Activated CD8-positive, alpha-beta memory T cell treated with anti-CD3 and anti-CD28 coated beads, Interleukin-2, amount 50 U/mL, for 1 hour (primary cell): ENCODE results near the gene COQ9.
A peak's percentile ranks its signal among the peaks of the same experiment; 100 is the strongest.
"Not testable (repeated sequence)": the region's sequence is repeated elsewhere in the genome, so short reads cannot be mapped to it uniquely, and the experiment has no call there.

Source experiments
- DNase-seq: peaks from one replicate; pipeline ENCODE4 v3.0.0-alpha.2; 2020; ENCODE audit errors: extremely low read depth

Gene COQ9

GRCh38 chr16:57427307-57427706 is 20.0 kb upstream of the COQ9 start:
- DNase-seq: no peak

- DNase-seq: no peak
Observed at GRCh38 chr16:57427824-57428223, 19.5 kb upstream of the COQ9 start.

- DNase-seq: no peak
Observed at GRCh38 chr16:57430955-57431354, 16.3 kb upstream of the COQ9 start.

- no peak for DNase-seq
Observed at GRCh38 chr16:57432505-57432904, 14.8 kb upstream of the COQ9 start.

GRCh38 chr16:57432989-57433388 is 14.3 kb upstream of the COQ9 start:
- DNase-seq: no peak

GRCh38 chr16:57434003-57434402 is 13.3 kb upstream of the COQ9 start:
- DNase-seq: no peak

GRCh38 chr16:57435838-57436237 is 11.4 kb upstream of the COQ9 start:
- DNase-seq: no peak

- DNase-seq: not testable (repeated sequence)
Observed at GRCh38 chr16:57439947-57440346, 7.3 kb upstream of the COQ9 start.

GRCh38 chr16:57440551-57440950 is 6.7 kb upstream of the COQ9 start:
- DNase-seq: not testable (repeated sequence)

GRCh38 chr16:57444711-57445110 is 2.6 kb upstream of the COQ9 start:
- DNase-seq: no peak

- DNase-seq: no peak
Observed at GRCh38 chr16:57445510-57445909, 1.8 kb upstream of the COQ9 start.

GRCh38 chr16:57446531-57447185 is 621 bp upstream of the COQ9 start:
- no peak for DNase-seq

GRCh38 chr16:57452021-57452420 is 4.7 kb downstream of the COQ9 start:
- DNase-seq: no peak

GRCh38 chr16:57462209-57462977 is 15.1 kb downstream of the COQ9 start, which contains the start of gene POLR2C:
TSS of gene POLR2C (plus strand) at chr16:57462679. CDS start at chr16:57462725, 46 bp downstream.
- peak; percentile 69 for DNase-seq

GRCh38 chr16:57462978-57463362 is 15.7 kb downstream of the COQ9 start:
- no peak for DNase-seq

- no peak for DNase-seq
Observed at GRCh38 chr16:57464523-57464922, 17.2 kb downstream of the COQ9 start.

GRCh38 chr16:57468346-57468745 is 21.1 kb downstream of the COQ9 start:
- no peak for DNase-seq

GRCh38 chr16:57469046-57469445 is 21.8 kb downstream of the COQ9 start:
- no peak for DNase-seq

- DNase-seq: no peak
Observed at GRCh38 chr16:57469917-57470470, 22.7 kb downstream of the COQ9 start.

- no peak for DNase-seq
Observed at GRCh38 chr16:57470711-57471110, 23.4 kb downstream of the COQ9 start.

GRCh38 chr16:57471209-57471608 is 23.9 kb downstream of the COQ9 start:
- no peak for DNase-seq

- DNase-seq: no peak
Observed at GRCh38 chr16:57471852-57472664, 24.8 kb downstream of the COQ9 start.
